Limb (tissue), 2 donors: ENCODE measurements around the gene KCTD16.
A peak's percentile ranks its signal among the peaks of the same experiment; 100 is the strongest.

Source experiments
- DNase-seq, 2 donors: peaks; one replicate each; pipeline ENCODE4 v3.0.0-alpha.2; 2016; ENCODE audit errors: extremely low spot score in 2 of 2

KCTD16 gene

DNA sequence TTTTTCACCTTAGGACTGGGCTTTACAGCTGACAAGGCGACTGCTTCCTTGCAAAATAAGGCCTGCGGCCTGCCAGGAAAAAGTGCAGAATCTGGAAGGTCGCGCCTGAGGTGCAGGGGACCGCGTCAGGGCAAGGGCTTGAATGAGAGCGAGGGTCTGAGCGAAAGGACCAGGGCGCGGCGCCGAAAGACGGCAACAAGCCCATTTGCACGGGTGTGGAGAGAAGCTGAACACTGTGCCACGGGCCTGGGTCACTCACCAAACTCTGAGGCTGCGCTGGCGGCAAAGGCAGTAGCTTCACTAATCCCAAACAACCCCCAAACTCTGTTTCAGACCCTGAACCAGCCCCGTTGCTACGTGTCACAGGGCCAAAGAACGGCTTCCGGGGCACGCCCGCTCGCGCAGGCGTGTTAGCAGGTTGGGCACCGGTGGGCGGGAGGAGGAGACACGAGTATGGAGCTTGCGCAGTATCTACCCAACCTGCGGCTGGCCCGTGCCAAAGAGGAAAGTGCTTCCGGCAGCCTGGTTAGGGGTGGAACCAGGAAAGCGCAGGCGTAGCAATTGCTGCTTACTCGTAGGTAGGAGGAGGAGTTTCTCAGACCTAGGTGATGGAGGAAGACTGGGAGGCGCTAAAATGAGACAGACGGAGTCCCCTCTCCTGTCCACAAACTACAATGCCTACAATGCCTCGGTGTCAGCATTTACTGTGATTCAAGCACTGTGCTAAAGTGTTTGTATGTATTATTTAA lies at the start of gene KCTD16, which contains the start of gene YIPF5:
Gene KCTD16, plus strand, starts transcription at position 598 of the 749 bp plus-strand sequence.
Gene YIPF5, minus strand, starts transcription at position 384 of the 749 bp plus-strand sequence. CDS start 704 bp downstream, outside the sequence.
- peak; percentile 96 to 97 for DNase-seq

- no peak for DNase-seq
Observed at GRCh38 chr5:144121577-144121976, 49.1 kb upstream of the KCTD16 start.

DNA sequence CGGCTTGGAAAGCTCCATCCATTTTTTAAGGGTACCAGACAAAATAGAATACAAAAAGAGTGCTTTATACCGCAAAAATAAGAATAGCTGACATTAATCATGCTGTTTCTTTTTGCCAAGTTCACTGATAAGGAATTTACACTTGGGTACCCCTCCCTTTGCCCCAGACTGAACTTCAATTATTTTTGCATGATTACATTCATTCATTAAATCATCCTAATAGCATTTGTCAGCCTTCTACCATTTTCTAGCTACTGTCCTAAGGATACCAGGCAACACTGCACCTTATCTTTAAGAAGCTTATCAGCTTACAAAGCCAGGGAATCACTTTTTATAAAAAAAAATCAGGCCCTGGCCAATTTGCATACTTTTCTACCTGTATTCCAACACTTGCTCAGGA lies 48.6 kb upstream of the KCTD16 start:
- DNase-seq: no peak

GRCh38 chr5:144122641-144123040 lies 48.0 kb upstream of the KCTD16 start:
- no peak for DNase-seq

DNA sequence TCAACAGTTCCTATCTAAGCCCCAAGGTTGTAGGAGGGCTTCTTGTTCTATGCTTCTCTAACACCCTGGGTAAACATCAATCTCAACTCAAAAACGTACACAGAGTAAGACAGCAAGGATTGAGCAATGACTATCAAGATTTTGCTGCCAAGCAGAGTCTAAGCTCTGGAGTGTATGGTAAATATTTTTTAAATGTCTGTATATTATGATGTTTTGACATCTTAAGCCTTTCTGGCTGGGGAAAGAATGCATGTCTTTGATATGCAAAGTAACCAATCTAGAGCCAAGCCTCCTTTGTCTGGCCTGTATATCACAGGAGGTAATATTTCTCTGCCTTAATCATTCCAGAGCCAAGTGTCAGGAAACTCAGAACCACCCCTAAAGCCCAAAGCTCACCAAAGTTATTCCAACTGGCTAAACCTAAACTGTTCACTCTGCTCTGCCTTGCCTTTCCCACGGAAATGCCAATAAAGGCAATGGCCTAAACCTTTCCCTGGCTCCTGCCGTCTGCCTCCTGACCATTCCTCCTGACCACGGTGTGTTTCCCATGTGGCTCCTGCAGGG lies 45.4 kb upstream of the KCTD16 start:
- no peak for DNase-seq

DNA sequence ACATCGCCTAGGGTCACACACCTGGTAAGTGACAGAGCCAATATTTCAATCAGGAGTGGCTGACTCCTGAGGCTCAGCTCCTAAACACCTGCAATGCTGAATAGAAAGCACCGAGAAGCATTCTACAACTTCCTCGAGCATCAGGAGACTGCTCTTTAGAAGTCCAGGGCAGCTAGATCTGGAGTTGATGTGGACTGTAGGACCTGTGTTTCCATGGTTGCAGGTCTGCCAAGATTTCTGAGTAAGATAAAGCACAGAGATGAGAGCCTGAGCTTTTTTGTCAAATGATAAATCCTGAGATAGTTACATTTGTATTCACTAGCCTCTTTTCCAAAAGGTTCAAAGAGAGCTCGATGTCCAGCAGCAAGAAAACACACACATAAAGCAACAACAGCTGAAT lies 44.0 kb upstream of the KCTD16 start:
- no peak for DNase-seq

DNA sequence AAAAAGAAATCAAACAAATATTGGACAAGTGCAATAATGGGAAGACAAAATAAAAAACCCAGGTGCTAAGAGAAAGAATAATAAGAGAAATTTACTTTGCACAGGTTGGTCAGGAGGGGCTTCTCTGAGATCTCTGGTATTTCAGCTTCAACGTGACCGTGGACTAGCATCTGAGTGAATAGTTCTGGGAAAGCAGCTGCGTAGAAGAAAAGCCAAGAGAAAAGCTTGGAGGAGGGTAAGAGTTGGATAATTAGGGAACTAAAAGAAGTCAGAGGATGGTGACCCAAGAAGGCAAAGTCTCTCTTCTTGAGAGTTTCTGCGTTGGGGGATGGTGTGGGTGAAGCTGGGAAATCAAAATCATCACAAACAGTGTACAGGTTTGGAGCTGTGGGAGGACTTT lies 41.8 kb upstream of the KCTD16 start:
- DNase-seq: no peak

- DNase-seq: no peak
Observed at GRCh38 chr5:144130306-144130705, 40.4 kb upstream of the KCTD16 start.

DNA sequence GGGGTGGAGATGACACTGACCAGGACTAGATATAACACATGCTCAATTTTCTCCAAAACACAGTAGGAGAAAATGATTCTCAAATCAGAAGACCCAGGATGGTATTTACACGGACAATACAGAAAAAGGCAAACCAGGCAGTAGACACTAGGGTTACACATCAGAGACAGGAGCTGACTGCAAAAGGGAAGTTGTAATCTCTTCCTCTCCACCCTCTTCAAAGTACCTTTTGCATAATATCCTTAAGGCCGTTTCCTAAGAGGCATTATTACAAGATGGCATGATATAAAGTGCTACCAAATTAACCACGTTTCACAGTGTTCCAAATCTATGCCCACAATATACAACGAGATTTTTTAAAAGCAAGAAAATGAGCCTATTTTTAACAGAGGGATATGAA lies 39.4 kb upstream of the KCTD16 start:
- DNase-seq: no peak

GRCh38 chr5:144133050-144133633 lies 37.5 kb upstream of the KCTD16 start:
- DNase-seq: no peak

DNA sequence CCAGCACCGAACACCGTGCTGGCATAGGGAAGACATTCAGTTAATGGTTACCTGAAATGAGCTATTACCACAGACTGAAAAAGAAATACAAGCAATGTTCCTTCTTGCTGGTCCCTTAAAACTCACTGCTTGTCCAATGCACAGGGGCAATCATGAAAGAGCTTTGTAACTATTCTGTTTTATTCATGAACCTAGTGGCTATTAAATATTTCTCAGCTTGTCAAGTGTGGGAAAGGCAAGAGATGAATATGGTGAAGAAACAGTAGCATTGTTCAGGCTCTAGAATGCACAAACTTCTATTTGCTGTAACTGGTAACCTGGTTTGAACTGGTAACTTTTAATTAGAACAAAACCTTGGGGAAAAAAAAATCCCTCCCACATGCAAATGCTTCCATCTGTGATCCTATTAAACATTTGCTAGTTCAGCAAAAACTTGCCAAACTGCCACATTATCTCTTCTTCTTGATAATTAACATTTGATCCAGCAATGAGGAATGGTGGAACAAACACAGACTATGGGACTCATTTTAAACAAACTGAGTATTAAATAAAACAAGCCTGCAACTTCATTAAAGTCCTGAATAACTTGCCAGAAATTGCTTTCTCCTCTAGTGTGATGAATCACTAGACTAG lies 36.4 kb upstream of the KCTD16 start:
- DNase-seq: no peak

GRCh38 chr5:144135113-144135762 lies 35.4 kb upstream of the KCTD16 start:
- DNase-seq: no peak

GRCh38 chr5:144139586-144139985 lies 31.1 kb upstream of the KCTD16 start:
- peak in 1 of 2 donors; percentile 80 for DNase-seq

- DNase-seq: no peak
Observed at GRCh38 chr5:144141585-144141984, 29.1 kb upstream of the KCTD16 start.

DNA sequence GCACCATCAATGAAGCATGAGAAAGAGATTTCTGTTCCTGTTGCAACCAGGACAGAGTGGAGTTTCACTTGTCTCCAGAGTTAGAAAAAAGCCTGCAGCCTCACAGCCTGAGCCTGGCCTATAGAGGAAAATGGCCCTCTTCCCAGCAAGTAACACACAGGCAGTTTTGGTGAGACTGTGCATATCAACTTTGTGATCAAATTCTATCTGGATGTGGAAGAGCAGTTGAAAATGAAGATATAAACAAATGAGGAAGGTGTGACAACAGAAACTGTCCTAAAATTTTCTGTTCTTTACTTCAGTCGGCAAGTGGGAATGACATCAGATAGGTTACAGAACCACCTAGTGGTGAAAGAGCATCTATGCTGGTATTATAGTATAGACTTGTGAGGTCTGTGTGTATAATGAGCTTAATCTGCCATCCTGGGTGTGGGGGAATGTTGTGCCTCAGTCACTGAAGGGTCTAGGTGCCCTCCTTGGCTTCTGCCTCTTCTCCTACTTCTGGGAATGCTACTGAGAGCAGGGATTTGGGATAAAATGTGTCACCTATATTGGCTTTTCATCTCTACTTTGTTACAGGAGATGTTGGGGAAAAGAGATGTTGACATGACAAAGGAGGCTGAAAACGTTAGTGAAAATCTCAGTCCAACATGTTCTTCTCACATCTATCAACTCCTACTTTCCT lies 28.4 kb upstream of the KCTD16 start:
- peak in 1 of 2 donors; percentile 82 for DNase-seq

DNA sequence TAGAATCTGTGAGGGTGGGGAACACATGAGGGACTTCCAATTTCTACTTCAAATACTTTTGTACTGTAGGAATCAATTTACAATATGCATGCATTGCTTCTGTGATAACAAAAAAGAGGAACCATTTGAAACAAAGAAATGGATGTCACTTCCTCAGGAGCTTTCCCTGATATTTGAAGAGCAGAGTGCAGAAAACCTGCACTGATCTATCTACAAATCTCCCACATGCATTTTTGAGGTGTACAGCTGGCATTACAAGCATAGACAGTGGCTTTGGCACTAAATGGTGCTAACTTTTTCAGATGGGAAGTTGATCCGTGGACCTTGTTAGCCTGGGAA lies 27.9 kb upstream of the KCTD16 start:
- no peak for DNase-seq

- DNase-seq: no peak
Observed at GRCh38 chr5:144143625-144144024, 27.0 kb upstream of the KCTD16 start.

GRCh38 chr5:144144956-144145751 lies 25.5 kb upstream of the KCTD16 start:
- no peak for DNase-seq

DNA sequence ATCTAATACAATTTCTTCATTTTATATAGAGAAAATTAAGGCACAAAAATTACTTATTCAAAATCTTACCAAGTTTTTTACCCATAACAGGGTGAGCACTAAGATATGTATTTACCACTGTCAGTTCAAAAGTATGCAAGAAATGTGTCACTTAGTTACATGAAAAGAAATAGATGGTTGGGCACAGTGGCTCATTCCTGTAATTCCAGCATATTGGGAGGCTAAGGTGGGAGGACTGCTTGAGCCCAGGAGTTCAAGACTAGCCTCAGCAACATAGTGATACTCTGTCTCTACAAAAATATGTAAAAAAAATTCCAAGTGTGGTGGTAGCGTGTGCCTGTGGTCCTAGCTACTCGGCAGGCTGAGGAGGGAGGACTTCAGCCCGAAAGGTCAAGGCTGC lies 19.6 kb upstream of the KCTD16 start:
- DNase-seq: no peak

DNA sequence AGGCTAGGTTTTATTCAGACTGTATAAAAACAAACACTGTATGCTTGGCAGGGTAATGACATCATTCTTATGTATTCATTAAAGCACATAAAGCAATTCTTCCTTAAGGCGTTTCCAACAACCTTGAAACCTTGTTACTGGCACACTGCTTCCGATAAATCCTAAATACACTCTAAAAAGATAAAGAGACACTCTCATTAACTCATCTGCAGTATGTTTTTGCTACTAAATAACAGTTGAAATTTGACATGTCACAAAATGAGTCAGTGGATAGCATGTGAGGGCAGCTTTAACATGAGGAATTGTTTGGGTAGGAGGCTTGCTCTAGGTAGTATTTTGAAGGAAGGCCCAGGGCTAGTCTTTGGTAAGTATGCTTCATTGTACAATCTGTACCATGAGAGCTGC lies 13.9 kb upstream of the KCTD16 start:
- no peak for DNase-seq

DNA sequence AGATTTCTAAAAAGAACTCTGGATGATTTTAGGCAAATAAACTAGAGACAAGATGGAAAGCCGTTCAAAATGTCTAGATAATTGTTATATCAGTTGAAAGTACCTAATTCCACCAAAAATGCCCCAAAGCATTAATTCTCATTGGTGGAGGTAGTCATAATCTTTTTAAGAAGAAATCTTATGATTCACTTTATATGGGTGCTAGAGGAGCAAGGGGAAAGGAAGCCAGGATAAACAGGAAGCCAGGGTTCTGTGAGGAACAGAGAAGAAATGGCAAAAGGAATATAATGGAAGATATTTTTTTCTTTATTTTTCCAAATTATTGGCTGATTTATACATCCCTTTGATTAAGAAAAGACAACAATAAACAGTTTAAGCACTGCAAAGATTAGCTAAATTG lies 8.0 kb upstream of the KCTD16 start:
- no peak for DNase-seq
